ENCODE measurements around the gene TMEM150C.

DNA sequence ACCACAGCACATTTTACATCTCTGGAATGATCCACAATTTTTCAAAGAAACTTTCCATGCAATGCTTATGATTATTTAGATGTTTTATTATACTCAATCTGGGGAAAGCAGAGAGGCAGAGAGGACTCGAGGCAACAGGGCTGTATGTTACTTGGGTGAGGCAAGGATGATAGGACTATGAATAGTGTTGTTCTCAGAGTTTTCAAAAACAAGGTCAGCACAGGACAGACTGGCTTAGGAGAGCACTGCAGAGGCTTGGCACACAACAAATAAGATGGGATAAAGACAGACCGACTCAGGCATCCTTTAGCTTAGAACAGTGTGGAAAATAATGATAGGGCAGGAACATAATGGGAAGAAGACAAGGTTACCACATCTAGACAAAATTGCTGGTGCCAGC lies 65.4 kb downstream of the TMEM150C start:
- no peak for TF ChIP-seq EZH2phosphoT487 (conservative IDR thresholded peaks at IDR 0.05; ENCODE audit: low read length)
- TF ChIP-seq, protein P1, sequence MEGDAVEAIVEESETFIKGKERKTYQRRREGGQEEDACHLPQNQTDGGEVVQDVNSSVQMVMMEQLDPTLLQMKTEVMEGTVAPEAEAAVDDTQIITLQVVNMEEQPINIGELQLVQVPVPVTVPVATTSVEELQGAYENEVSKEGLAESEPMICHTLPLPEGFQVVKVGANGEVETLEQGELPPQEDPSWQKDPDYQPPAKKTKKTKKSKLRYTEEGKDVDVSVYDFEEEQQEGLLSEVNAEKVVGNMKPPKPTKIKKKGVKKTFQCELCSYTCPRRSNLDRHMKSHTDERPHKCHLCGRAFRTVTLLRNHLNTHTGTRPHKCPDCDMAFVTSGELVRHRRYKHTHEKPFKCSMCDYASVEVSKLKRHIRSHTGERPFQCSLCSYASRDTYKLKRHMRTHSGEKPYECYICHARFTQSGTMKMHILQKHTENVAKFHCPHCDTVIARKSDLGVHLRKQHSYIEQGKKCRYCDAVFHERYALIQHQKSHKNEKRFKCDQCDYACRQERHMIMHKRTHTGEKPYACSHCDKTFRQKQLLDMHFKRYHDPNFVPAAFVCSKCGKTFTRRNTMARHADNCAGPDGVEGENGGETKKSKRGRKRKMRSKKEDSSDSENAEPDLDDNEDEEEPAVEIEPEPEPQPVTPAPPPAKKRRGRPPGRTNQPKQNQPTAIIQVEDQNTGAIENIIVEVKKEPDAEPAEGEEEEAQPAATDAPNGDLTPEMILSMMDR (IDR thresholded peaks at IDR 0.05; ENCODE audit: insufficient read depth, low read length, poor library complexity, severe bottlenecking), result no peak

Data from SU-DHL-6 (cell line).